ENCODE measurements around the gene NDUFB10.

NDUFB10 gene

DNA sequence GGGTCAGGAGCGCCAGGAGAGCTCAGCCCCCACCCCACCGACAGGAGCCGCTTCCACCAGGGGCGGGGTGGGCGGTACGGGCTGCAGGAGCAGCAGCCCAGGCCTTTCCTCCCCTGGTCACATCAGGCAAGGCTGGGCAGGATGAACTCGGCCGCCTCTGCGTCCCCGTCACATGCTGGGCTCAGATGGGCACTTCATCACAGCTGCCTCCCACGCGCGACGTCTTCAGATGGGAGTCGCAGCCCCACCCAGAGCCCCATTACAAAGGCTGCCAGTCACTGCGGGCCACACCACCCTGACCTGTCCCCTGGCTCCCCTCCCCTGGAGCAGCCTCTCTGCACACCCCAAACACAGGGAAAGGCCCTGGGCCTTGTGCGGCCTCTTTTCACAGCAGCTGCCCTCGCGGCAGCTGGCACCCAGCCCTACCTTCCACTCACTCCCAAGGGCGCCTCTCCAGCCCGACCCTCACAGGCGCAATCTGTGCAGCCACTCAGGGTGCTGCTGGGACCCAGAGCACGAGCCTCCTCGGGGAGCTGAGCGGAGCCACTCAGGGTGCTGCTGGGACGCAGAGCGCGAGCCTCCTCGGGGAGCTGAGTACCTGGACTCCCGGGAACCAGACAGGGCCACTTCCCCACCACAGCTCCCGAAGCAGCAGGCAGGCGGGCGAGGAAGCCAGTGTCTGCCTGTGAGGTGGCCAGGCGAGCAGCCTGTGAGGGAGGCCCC, 45.6 kb downstream of the NDUFB10 start:
- FAIRE-seq, result no peak

DNA sequence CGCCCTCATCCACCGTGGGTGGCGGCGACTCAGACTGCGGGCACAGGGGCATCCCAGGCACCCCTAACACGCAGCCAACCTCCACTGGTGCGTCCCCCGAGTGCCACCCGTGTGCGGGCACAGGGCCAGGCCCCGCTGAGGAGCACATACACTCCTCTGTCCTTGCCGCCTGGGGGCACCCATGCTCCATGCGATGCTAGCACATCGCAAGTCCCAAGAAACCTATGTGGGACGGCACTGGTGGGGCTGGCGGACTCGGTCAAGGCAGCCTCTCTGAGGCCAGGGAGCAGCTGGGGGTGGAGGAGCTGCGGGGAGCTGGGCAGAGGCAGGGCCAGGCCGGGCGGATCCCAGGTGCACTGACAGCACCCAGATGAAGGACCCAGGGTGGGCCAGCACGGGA, 46.3 kb downstream of the NDUFB10 start:
- no peak for FAIRE-seq

DNA sequence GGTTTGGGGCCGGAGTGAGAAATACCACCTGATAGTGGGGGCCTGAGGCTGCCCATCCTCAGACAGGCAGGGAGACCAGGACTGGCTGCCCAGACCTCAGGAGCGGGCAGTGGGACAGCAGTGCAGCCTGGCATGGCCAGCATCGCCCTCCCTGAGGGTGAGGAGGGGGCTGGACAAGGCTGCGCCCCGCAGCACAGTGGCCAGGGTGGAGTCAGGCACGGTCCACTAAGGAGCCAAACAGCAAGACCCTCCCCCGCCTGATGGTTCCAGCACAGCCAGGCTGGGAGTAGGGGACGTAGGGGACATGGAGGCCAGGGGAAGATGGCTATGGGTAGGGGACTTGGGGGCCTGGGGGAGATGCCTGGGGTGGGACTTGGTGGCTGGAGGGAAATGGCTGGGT, 47.0 kb downstream of the NDUFB10 start:
- no peak for FAIRE-seq

DNA sequence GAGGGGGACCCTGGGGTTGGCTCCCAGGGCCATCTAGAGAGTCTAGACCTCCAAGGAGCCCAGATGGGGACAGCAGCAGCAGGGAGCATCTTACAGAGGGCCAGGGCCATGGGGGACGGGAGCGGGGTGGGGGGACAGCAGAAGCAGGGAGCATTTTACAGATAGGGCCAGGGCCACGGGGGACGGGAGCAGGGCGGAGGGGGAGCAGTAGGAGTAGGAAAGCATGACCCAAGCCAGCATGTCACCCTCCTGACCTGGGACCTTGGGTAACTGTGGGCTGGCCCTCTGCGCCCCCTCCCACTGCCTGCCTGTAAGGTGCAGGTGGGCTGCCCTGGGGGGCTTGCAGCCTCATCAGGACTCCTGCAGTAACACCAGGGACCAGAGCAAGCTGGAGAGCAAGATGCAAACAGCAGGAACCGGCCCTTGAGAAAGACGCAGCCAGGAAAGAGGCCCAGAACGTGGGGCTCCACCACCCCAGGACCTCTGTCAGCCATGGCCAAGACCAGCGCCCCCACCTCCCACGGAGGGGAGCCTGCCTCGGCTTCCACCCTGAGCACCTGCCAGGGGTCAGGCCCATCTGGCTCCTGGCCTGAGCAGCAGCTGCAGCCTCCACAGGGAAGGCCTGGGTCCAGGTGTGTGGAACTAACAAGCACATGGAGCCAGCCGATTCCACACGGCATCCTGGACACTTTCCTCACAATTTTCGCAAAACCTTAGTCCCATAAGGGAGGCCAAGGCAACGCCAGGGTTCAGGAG, 47.9 kb downstream of the NDUFB10 start:
- no peak for FAIRE-seq

DNA sequence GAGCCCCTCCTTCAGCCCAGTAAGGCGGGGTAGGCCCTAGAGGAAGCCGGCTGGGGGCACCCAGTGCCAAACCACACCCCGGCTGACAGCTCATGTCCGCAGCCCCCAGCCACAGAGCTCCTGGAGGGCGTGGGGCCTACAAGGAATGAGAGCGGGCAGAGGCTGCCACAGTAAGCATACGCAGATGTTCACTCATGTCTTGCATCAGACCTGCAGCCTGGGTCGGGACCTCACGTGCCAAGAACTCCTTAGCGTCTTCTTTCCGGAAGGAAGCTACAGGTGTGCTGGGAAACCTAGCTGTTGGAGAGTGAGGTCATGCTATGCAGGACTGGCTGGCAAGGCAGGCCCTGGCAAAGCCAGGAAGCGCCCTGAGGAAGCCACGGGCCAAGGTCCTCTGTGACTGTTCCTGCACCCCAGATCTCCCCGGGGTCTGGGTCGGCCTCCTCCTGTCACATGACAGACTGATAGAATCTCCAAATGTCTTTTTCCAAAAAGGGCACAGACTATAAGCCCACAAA, 48.7 kb downstream of the NDUFB10 start:
- FAIRE-seq, result no peak

DNA sequence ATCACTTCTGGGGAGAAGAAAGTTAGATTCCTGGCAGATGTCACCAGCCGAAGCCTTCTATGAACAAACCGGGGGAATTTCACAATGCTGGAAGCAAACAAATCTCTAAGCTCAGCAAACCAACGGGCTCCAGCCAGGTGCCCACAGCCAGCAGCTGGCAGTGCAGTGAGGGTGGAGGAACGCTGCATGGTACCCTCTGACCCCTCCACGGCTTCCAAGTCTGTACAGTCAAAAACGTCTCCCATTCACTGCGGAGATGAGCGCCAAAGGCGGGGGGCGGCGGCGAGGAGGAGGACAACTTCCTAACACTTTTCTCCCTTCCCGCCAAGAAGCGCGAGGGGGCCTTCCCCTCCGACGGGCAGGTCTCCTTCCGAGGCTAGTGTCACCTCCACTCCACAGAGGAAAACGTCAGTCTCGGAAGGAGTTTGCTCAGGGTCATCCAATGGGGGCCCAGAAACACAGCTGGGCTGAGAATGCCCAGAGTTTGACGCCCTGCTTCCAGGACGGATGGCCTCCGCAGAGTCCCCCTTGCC, 49.4 kb downstream of the NDUFB10 start:
- FAIRE-seq, result no peak

DNA sequence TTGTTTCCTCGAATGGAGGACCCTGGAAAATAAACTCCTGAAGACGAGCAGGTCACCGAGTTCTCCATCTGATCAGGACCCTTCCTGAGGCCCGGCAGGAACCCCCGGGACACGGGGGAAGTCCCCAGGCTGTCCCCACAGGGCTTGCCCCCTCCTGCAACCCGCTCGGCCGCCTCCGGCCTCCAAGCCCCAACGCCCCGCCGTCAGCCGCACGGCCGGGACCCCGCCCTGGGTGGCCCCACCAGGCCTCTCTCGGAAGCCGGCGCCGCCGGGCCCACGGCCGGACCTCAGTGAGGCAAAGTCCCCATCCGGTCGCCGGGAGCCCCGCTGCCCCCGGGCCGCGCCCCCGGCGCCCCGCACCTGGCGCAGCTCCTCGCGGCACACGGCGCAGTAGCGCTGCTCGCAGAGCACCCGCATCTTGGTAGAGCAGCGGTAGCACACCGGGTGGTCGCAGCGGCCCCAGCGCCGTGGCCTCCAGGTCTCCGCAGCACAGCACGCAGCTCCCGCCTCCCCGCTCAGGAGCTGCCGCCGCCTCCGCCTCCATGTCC, 49.9 kb downstream of the NDUFB10 start:
- no peak for FAIRE-seq

DNA sequence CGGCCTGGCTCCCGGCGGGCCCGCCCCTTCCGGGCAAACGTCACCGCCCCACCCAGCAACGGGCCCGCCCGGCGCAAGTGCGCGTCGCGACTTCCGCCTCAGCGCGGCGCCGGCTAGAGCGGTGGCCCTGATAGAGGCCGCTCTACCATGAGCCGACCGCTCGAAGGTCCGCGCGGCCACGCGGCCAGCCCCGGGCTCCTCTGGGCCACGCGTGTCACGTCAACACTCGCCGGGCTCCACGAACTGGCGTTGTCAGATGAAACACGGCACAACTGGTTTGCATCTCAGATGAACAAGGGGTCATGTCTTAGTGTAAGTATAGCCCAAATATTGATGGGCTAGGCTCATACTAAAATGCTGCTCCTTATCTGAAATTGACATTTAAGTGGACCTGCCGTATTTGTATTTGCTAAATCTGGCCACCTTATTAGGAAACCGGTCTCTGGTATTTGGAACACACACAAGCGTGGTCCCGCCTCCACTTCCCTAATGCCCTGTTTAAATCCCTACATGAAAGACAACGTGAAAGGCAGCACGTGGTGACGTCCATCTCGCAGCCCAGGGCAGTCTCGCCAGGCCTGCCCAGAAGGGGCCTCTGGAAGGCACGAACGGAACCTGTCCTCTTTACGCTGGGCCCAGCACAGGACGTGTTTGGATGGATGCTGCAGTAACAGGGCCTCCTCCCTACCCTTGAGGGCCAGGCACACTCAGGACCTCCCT, 50.6 kb downstream of the NDUFB10 start, which contains the start of gene ZNF598:
Gene ZNF598 (minus strand): TSS at position 31 of the 720 bp plus-strand sequence.
- no peak for FAIRE-seq

Data from A204.1 (cell line).